ENCODE measurements around the gene CCNB1.
"Not testable (repeated sequence)": the region's sequence is repeated elsewhere in the genome, so short reads cannot be mapped to it uniquely, and the experiment has no call there.

CCNB1 gene

GRCh38 chr5:69187342-69187741, 20.4 kb downstream of the CCNB1 start:
- FAIRE-seq: no peak

GRCh38 chr5:69188811-69189161, 21.8 kb downstream of the CCNB1 start:
- FAIRE-seq: no peak

GRCh38 chr5:69189162-69190086, 22.5 kb downstream of the CCNB1 start, which contains the start of gene CENPH:
CENPH (plus strand) TSS chr5:69189583; CDS start chr5:69189635, 52 bp downstream.
- FAIRE-seq: peak; percentile 71

DNA sequence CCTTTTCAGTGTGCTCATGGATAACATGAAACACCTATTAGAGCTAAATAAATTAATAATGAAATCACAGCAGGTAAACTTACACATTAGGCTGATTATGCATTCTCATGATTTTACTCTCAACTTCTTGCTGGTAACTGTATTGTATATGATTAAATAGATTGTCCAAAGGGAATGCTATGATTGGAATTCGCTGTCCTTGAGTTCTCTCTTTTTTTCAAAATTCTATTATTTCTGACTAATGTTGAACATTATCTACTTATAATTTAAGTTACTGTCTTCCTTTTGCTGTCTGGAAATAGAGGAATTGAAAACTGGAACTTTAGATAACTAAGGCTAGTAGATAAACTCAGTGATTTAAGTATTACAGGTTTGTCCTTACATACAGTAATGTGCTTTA, 35.5 kb downstream of the CCNB1 start:
- FAIRE-seq: no peak

GRCh38 chr5:69206528-69207190, 39.7 kb downstream of the CCNB1 start:
- no peak for FAIRE-seq

GRCh38 chr5:69209602-69210001, 42.7 kb downstream of the CCNB1 start:
- no peak for FAIRE-seq

DNA sequence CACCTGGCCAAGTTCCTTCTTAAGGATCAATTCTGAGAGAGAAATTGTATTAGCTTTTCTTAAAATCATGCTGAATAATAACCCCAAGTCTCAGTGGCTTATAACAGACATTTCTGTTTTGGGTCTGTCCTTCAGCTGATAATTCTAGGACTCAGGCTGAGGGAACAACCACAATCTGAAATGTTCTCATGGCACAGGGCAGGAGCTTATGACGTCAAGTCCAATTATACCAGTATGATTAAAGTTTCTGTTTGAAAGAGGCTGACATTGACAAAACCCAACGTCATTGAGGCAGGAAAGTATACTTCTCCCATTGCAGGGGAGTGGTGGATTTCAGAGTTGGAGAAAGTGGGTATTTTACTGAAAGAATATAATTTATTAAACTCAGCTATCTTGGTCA, 44.2 kb downstream of the CCNB1 start:
- no peak for FAIRE-seq

GRCh38 chr5:69212022-69212421, 45.1 kb downstream of the CCNB1 start:
- FAIRE-seq: no peak

- FAIRE-seq: no peak
Measured at GRCh38 chr5:69213513-69214215, 46.7 kb downstream of the CCNB1 start.

DNA sequence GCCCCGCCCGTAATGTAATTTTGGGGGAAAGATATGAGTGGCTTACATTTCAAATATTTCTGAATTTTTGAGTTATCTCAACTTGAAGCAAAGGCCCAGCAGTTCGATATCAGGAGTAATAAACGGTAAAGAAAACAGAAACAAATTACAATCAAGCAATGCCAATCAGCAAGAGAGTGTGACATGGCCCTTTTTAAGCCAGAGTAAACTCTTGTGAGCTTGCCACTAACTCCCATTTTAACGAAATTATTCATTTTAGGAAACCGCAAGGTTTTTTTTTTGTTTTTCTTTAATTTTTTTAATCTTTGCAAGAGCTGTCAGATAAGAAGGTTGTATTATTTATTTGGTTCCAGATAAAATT, 50.2 kb downstream of the CCNB1 start:
- FAIRE-seq: no peak

DNA sequence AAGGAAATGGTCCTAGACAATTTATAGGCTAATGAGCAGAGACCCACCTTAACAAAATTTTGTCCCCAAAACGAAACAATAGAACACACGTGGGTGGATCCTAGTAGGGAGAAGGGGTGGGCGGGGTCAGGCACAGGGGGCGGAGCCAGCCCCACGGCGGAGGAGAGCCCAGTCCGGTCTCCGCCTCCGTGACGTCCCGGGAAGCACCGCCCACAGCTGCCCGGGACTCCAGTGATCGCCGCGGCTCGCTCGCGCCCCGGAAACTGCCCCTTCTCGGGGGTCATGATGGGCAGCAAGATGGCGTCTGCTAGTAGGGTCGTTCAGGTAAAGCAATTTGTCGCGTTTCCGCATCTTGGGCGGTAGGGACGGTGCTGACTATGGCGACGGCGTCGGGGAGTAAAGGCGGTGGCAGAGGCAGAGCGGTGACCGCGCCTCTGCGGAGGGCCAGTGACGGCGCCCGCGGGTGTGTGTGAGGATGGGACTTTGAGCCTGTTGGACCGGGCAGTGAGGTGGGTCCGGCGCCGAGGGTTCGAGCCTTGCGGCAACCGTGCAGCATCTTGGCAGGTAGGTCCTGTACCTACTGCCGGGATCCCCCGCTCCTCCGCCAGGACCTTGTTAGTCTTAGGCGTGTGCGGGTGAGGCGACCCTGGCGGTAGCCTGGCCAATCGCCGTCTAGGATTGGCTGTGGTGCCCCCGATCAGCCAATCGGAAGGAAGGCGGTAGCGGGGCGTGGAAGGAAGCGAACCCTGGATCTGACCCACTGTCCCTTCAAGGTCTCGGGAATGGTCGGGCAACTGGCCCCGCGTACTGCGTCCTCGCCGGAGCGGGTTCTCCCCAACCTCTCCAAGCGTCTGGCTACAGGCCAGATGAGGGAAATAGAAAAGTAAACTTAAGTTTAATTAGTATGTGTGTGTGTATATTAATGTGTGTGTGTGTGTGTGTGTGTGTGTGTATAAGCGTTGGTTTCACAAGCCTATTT, 50.9 kb downstream of the CCNB1 start:
- no peak for FAIRE-seq

- no peak for FAIRE-seq
Measured at GRCh38 chr5:69219939-69220338, 53.0 kb downstream of the CCNB1 start.

GRCh38 chr5:69220371-69220770, 53.4 kb downstream of the CCNB1 start:
- not testable (repeated sequence) for FAIRE-seq

- not testable (repeated sequence) for FAIRE-seq
Measured at GRCh38 chr5:69220833-69221232, 53.9 kb downstream of the CCNB1 start.

DNA sequence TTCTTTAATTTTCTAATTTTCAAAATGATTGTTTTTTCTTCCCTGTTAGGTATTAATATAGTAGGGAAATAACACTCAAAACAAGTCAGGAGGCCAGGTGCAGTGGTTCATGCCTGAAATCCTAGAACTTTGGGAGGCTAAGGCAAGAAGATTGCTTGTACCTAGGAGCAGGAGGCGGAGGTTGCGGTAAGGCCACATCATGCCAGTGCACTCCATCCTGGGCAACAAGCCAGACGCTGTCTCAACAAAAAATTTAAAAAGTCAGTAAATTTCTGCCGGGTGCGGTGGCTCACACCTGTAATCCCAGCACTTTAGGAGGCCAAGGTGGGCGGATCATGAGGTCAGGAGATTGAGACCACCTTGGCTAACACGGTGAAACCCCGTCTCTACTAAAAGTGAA, 57.6 kb downstream of the CCNB1 start:
- no peak for FAIRE-seq

DNA sequence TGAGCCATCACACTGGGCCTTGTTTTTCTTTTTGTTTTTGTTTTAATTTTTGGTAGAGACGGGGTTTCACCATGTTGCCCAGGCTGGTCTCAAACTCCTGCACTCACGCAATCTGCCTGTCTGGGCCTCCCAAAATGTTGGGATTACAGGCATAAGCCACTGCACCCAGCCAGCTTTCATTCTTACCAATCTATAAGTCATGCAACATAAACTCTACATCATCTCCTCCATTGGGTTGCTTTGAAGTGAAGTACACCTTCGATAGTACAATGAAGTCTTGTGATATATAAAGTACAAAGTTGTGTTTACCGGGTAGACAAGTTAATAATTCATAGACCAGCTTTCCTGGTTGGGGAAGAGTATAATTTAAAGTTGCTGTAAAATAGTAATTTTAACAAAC, 58.9 kb downstream of the CCNB1 start:
- no peak for FAIRE-seq

Data from islet of Langerhans (tissue), 1 donor.